D341Med (cell line): Measurements from ENCODE around the gene GNG12.

Experiments
- DNase-seq: peaks from one replicate; pipeline ENCODE4 v3.0.0; 2012; ENCODE audit warnings: low spot score

GNG12 gene

DNA sequence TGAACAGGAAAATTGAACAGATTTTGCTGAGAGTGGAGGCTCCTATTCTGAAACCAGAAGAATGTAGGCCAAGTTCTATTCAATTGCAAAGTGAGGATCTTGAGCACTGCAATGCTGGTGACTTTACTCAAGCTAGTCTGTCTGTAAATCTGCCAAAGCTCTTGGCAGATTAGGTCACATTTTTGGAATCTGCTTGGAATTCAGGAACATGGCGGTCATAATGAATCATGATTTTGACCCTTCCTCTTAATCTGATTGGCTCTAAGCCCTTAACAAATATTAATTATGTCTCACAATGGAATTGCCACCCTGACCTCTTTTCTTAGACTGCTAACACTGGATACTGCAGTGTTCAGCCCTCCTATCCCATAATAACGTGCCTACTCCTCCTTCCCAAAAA lies 7.2 kb upstream of the GNG12 start:
- no peak for DNase-seq

- no peak for DNase-seq
These were observed 6.6 kb upstream of the GNG12 start for GRCh38 chr1:67839826-67840225.

- no peak for DNase-seq
These were observed 5.1 kb upstream of the GNG12 start for GRCh38 chr1:67838180-67838910.

DNA sequence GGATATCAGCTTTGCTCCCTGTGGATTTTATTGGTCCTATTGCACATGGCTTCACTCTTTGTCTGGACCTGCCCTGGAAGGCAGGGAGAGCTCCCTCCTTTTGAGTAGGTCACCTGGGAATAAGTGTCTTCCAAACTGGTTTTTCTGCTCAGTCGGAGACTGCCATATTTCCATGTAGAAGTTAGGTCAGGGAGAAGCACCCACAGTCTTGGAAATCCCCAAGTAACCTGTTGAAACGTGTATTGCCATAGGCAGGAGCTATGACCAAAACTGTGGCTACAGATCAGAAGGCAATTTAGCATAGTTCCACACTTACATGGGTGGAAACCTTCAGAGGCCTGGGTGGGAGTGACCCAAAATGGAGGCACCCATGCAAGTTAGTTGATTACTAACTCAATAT lies 3.5 kb upstream of the GNG12 start:
- no peak for DNase-seq

GRCh38 chr1:67835663-67836452 lies 2.6 kb upstream of the GNG12 start:
- DNase-seq, result peak; percentile 39

DNA sequence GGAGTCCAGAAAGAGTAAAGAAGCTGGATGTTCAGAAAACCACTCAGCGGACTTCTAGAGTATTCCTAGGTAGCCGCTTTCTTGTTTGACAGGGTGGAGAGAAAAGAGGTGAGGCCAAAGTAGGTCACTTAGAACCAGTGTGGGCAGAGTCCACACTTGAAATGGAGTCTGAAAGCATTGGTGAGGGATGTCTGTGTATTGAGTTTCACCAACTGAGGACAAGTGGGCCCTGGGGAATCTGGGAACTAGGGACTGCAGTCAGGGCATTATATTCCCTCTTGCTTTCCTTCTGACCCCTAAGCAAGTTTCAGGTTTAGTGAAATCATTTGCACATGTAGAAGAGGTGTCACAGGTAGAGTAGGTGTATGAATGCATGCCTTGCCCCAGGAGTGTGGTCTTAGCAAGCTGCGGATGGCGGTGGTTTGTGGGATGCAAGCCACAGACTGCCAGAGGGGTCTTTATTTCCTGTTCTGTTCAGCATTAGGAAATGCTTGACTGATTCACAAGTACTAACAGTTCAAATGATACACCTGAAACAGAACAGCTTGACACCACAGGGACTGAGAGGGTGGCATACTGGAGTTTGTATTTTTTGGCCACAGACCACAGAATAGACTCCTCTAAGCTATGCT lies 1.1 kb upstream of the GNG12 start:
- DNase-seq, result no peak

DNA sequence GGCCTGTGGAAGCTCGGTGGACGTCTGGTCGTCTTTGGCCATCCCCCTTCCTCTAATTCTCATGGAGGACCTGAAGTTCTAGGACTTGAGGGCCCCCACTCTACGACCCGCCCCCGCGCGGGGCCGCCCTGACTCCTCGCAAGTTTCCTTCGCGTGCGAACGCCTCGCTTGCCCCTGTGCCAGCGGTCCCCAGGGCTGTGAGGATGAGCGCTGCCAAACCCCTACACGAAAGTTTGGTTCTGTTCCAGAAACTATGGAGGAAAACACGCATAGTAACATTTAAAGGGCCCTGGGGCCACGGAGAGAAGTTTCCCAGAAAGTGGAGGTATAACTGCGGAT lies 304 bp upstream of the GNG12 start:
- DNase-seq, result no peak

GRCh38 chr1:67831850-67832513 lies 1.3 kb downstream of the GNG12 start:
- DNase-seq, result peak; percentile 59

GRCh38 chr1:67830928-67831830 lies 2.1 kb downstream of the GNG12 start:
- no peak for DNase-seq

- no peak for DNase-seq
These were observed 3.0 kb downstream of the GNG12 start for GRCh38 chr1:67830226-67830625.

DNA sequence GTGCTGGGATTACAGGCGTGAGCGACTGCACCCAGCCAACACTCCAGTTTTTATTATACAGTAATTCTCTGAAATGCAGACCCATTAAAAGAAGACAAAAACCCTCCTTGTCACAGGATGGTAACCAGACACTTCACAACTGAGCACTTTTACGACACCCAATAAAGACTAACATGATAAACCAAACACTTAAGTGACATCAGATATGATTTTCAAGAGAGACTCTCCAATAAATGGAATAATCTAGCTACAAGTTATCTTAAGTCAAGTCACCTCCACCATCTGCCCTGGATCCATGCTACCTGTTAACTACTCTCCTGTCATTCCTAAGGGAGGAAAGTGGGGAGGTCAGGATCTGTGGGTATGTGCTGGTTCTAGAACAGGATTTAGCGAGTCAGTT lies 5.6 kb downstream of the GNG12 start:
- DNase-seq, result no peak

DNA sequence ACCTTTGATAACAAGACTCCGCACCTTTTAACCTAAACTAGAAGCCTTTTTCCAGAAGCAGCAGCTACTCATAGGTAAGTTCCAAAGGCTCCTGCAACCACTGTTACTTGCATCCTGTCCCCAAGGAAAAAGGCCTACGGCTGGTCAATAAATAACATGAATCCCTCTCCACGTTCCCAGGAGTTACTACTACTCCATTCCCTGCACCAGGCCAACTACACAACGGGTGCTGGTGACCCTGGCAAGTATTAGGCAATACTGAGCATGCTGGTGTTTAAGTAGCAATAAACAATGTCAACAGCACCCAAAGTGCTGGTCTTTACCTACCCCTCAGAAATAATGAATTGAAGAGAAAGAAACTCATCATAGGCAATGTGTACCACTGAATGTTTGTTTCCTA lies 7.7 kb downstream of the GNG12 start:
- no peak for DNase-seq

- DNase-seq, result no peak
These were observed 8.5 kb downstream of the GNG12 start for GRCh38 chr1:67824766-67825165.

DNA sequence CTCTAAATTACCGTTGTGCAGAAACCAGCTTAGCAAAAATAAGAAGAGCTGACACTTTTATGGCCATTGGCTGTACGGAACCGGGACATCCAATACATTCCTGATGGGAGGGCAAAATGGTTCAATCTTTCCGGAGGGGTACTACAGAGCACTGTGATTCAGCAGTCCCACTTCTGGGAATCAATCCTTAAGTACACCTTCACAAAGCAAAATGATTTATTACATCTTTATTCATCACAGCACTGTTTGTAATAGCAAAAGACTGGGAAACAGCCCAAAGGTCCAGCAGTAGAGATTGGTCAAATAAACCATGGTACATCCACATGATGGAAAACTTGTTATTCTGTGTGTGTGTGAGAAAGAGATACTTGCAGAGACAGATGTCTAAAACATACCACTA lies 9.7 kb downstream of the GNG12 start:
- no peak for DNase-seq

DNA sequence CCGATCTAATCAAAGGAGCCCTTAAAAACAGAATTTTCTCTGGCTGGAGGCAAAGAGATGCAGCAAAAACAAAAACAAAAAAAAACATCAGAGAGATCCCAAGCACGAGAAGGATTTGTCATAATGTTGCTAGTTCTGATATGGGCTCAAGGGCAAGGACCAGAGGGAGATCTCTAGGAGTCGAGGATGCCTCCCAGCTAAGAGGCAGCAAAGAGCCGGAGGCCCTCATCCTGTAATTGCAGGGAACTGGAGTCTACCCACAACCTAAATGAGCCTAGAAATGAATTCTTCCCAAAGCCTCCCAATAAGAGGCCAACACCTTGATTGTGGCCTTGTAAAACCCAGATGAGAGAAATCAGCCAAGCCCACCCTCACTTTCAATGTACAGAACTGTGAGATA lies 12.0 kb downstream of the GNG12 start:
- DNase-seq, result no peak

- DNase-seq, result no peak
These were observed 14.5 kb downstream of the GNG12 start for GRCh38 chr1:67818725-67819301.

- no peak for DNase-seq
These were observed 15.1 kb downstream of the GNG12 start for GRCh38 chr1:67818162-67818561.

DNA sequence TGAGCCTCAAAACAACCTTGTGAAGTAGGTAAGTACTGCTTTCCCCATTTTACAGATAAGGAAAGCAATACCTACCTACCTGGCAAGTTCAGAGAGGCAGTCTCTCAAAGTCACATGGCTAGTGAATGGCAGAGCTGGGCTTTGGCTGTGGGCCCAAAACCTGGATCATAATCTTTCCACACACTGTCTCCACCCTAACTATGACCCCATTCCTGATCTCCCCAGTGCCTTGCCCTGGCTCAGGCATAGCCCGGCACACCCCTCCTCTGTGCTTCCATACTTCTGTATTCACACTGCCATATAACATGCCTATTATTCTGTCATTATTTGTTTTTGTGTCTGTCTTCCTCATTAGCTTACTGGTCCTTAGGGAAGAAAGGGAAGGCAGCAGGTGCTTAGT lies 15.9 kb downstream of the GNG12 start:
- no peak for DNase-seq

- DNase-seq, result no peak
These were observed 16.8 kb downstream of the GNG12 start for GRCh38 chr1:67816506-67816905.

DNA sequence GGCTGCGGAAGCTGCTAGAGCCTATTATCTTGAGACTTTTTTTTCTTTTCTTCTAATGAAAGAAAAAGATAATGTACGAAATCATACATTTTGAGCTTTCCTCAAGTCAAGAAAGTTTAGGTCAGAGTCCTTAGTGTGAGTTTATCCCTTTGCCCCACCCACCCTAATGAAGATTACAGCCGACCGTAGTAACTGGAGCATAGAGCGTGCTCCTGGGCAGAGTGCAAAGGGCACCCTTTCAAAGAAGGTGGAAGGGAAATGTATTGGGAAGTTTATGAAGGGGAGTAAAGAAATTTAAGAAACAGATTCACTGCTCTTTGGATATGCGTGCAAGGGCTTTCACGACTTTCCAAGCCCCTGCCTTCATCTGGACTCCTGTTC lies 17.2 kb downstream of the GNG12 start:
- no peak for DNase-seq

DNA sequence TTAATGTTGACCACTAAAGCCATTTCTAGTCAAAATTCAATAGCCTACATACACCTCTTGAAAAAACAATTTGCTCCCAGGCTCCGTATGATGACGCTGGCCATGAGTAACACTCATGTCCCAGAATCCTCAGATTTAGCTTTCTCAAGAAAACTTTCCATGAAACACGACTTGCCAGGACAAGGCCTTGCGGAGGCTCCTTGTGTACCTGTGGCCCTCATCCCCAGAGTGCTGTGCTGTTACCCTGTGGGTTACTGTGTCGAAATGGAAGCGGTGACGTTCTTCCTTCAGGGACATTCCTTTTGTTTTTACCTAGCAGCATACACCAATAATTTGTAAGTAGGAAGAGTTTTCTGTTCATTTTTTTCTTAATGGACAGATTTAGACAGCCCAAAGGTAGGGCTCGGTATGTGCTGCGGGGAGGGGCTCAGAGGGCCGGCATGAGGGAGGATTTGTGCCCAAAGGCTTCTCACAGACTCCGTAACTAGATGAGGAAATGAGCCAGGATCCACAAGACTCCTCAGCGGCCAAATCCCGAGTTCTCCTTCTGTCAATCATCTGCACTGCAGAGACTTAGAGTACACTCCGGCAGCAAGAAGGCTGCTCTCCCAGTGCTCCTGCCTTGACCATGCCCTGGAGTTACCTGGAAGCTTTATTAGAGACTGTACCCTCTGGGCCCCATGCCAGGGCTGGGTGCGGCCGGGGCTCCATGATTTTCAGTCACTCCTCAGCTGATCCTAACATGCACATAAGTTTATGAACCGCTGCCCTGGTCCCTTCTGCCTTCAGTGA lies 17.8 kb downstream of the GNG12 start:
- no peak for DNase-seq
